ENCODE data around the gene SYNE1.
A peak's percentile ranks its signal among the peaks of the same experiment; 100 is the strongest.
"Not testable (repeated sequence)": the region's sequence is repeated elsewhere in the genome, so short reads cannot be mapped to it uniquely, and the experiment has no call there.

The SYNE1 gene

DNA sequence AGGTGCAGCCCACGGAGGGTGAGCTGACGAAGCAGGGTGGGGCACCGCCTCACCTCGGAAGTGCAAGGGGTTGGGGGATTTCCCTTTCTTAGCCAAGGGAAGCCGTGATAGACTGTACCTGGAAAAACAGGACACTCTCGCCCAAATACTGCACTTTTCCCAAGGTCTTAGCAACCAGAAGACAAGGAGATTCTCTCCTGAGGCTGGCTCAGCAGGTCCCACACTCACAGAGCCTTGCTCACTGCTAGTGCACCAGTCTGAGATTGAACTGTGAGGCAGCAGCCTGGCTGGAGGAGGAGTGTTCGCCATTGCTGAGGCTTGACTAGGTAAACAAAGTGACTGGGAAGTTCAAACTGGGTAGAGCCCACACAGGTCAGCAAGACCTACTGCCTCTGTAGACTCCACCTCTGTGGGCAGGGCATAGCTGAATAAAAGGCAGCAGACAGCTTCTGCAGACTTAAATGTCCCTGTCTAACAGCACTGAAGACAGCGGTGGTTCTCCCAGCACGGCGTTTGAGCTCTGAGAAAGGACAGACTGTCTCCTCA is 28.0 kb downstream of the SYNE1 start:
- no peak for DNase-seq

DNA sequence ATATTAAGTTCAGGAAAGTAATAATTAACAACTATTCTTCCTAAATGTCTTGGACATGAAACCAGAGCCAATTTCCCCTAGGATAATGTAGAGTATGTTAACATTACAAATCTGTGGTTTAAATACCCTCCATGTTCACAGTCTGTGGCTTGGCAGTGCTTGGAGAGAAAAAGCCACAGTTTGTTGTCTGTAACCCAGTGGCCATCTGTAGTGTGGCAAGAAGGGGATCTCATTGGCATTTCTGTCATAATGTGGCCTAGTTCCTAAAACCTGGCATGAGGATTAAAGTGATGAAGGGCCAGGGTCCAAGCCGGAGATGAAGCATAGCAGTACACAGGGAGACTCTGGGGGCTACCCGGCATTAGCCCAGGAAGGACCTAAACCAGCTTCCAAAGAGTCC is 31.2 kb downstream of the SYNE1 start:
- DNase-seq: no peak

DNA sequence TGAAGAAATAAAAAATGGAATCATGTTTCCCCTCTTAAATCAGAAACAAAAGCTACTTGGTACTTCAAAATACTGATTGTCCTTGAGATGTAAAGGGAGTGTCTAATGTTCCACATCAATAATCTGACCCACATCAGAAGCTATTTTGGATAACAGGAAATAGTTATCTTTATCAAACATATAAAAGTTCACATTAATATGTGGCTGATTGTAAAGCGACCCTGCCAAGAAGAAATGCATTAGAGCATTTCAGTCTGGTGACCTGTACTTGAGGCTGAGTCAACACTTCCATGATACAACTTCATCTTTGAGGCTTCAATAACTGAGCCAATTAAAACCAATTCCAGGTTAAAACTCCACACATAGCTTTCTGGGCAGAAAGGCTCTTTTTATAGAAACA is 31.8 kb downstream of the SYNE1 start:
- no peak for DNase-seq

DNA sequence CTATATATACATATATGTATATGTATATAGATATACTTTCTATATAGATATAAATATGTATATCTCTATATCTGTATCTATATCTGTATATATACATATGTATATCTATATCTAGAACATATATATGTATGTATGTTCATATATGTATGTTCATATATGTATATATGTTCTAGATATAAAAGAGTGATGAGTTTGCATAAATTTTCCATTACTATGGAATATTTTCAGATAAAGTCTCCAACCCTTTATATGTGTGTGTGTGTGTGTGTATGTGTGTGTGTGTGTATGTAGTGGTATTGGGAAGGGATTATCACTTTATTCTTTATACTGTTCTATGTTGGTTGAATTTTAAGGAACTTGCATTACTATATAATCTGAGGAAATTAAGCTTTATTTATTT is 33.3 kb downstream of the SYNE1 start:
- no peak for DNase-seq

- DNase-seq: no peak
Measured at GRCh38 chr6:152600022-152600421, 37.1 kb downstream of the SYNE1 start.

GRCh38 chr6:152598901-152599537 is 38.1 kb downstream of the SYNE1 start:
- DNase-seq: no peak

DNA sequence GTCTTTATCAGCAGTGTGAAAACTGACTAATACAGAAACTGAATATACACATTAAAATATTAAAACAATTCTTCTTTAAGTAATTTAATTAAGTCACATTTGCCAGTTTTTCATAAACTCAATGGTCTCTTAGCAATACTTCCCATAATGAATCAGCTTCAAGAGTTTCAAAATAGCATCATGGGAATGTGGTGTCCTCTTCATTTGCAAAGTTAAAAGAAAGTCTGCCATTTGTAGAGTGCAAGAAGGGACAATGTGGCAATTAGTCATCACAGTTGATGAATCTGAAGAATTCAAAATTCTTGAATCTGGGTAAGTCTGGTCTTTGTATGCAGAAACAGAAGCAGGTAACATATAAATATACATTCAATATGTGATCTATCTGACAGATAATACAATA is 38.7 kb downstream of the SYNE1 start:
- no peak for DNase-seq

GRCh38 chr6:152596726-152597125 is 40.4 kb downstream of the SYNE1 start:
- no peak for DNase-seq

DNA sequence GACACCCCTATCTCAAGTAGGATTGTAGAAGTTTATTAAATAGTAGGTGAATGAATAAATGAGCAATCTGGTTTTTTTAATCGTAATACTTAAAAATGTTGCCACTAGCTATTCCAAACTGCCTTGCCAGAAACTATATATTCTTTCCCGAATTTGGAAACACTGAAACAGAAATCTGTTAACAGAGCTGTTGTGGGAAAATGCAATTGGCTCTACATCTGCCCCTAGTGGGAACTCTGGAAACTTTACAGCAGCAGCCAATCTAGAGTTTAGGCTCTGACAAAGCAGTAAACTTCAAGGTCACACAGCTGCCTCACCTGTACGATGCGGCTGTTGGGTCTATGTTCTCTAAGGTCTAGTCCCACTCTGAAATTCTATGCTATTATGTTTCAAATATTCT is 41.7 kb downstream of the SYNE1 start:
- DNase-seq: no peak

- no peak for DNase-seq
Measured at GRCh38 chr6:152594701-152595100, 42.5 kb downstream of the SYNE1 start.

DNA sequence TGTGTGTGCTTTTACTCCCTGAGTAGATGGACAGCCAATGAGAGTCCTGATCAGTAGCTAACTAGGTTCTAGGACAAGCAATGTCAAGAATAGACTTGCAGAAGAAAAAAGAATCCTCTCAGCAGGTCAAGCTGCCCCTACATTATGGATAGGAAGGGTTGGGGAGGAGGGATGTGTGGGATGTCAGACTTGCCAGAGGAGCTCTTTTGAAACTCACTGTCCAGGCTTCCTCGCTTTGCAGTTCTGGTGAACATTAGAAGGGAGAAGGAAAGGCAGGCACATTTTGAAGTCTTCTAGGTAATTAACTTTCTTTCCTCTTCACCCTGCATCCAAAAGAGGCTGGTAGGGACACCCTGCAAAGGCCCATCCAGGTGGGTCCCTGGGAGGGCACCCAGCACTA is 48.7 kb downstream of the SYNE1 start:
- DNase-seq: no peak

GRCh38 chr6:152587473-152587872 is 49.7 kb downstream of the SYNE1 start:
- no peak for DNase-seq

DNA sequence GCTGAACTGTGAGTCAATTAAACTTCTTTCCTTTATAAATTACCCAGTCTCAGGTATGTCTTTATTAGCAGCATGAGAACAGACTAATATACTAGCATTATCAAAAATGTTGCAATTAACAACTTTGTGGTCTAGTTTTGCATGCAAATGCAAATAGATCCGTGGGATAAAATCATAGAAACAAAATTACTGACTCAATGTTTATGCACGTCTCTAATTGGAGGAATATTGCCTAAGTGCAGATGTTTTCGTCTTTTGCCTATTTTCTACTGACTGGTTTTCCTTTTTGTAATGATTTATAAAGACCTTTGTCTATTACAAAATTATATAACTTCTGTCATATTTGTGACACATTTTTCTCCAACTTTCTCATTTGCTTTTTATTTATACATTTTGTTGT is 51.9 kb downstream of the SYNE1 start:
- DNase-seq: no peak

- no peak for DNase-seq
Measured at GRCh38 chr6:152583888-152584287, 53.3 kb downstream of the SYNE1 start.

GRCh38 chr6:152576525-152576924 is 60.6 kb downstream of the SYNE1 start:
- no peak for DNase-seq

GRCh38 chr6:152575621-152576150 is 61.5 kb downstream of the SYNE1 start:
- no peak for DNase-seq

GRCh38 chr6:152575161-152575560 is 62.0 kb downstream of the SYNE1 start:
- DNase-seq: no peak

DNA sequence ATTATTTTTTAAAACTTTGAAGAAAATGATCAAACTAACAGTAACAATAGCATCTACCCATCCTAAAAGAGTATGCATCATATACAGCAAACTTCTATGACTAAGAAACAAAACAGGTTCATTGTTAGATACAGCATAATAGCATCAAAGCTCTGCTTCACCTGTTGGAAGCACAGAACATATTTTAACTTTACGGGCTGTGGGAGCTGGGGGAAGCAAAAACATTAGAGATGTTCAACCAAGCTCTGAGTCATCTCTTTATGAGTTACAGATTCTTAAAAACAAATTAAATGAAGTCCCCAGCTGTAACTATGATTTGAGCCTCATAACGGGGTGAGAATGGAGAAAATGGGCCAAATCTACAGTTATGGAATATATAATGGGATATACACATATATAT is 63.4 kb downstream of the SYNE1 start:
- DNase-seq: no peak

DNA sequence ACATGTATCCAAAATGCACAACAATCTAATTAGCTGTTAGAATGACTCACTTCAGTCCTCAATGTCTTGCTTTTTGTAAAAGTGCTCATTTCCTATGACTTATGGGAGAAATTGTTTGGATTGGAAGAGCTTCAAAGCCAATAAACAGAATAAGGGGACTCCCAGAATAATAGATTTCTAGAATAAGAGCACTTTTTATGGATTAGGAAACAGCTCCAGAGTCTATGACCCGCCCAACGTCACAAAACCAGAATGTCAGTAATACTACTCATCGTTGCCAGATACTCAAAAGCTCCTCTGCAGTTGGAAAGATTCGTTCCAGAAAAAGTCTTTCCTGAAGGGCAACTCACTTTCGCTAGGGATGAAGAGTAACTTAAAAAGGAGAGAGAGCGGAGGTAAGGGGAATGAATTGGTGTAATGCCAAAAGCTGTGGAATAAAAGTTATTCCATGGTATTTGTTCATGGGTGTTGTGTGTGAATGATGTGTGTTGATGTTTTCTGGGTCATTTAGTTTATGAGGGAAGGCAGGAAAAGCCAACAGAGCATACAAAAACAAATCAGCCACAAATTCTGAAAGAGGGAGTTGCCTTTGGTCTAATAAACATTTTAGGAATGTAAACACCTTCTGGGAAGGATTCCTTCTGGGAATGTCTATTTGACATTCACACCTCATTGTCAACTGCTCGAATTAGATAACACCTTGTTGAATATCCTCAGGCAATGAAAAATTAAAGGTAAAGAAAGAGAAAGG is 64.6 kb downstream of the SYNE1 start:
- peak; percentile 20 for DNase-seq

DNA sequence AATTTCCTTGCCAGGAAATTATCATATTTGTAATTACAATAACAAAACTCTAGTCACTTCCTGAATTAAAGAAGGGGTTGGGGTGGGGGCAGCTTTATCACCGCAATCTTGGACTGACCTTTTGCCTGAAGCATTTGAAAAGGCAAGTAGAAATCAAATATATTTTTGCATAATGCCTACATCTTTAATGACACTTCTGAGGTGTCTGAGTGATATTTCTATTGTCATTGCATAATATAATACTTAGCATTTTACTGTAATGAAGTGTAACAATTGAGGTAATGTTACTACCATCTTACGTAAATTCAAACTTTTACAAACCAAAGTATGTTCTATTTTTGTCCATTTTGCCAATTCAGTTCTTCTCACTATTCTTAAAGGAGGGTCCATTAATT is 65.2 kb downstream of the SYNE1 start:
- DNase-seq: no peak

DNA sequence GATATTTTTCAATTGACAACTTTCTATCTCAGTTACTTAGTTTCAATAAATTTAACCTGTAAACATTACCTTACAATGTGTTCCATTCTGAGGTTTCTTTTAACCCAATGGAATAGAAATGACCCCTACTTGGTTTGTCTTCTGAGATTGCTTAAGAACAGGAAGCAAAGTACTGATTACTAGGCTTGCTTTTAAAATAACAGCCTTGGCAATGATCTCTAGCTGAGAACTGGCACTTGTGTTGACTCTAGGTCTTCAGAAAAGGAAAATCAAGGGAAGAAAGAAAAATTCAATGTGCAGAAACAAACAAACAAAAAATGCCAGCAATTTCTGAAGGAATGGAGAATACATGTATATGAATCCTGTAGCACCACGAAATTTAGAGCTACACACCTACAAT is 66.1 kb downstream of the SYNE1 start:
- no peak for DNase-seq

DNA sequence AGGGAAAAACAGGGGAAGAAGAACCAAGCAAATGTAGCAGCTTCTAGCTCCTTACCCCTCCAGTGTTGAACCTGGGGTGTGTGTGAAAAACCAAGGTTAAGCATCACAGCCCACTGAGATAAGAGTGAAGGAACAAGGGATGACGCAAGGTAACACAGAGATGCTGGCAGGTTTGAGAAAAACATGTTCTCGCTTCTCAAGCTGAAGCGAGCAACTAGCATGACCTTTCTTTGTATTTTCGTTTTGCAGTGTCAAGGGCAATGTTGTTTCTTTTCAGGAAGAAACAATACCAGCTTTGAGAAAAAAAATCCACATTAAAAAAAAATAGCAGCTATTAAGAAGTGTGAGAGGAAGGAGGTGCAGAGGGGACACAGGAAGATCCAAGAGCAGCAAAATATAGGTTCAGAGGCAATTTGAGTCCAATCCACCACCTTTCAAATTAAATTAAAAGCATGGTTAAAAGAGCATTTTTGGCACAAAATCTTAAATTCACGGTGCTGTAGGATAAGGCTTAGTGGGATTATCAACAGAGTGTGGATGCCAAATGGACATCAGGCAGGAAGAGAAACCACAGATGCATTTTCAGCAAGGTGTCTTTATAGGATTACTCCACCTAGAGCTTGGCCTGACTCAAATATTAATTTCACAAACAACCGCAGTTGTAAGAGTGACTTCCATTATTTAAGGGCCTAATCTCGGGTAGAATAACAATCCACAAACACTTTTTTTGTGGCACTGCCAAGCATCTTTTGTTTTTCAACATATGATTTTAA is 70.9 kb downstream of the SYNE1 start:
- DNase-seq: no peak

GRCh38 chr6:152563177-152563576 is 74.0 kb downstream of the SYNE1 start:
- DNase-seq: no peak

- not testable (repeated sequence) for DNase-seq
Measured at GRCh38 chr6:152558798-152559197, 78.4 kb downstream of the SYNE1 start.

Data from NCI-H69 (cell line).